A673 (cell line): ENCODE measurements around the gene SFSWAP. TPM values are rescaled to one million over a fixed set of nuclear protein-coding genes. Genes with fewer than 3 reads are reported as not detected.

Experiments used
- BruUV-seq: library from RNA; stranded (reverse); fragments of 400-500 nt; replicated peaks from 2 replicates; lab custom pipeline; 2021; lab: Mats Ljungman, UMichigan
- CTCF ChIA-PET: fragments of 300-600 bp; sonication (Branson Sonifier 250); formaldehyde crosslinking; loops from one replicate; lab custom pipeline; 2022; ENCODE audit warnings: antibody characterized with exemption; lab: Charles Lee
- POLR2A ChIA-PET: fragments of 300-600 bp; sonication (Branson Sonifier 250); formaldehyde crosslinking; loops from one replicate; lab custom pipeline; 2022; ENCODE audit warnings: antibody characterized with exemption; ENCODE audit not compliant: low non-redundant PET; lab: Charles Lee
- DNase-seq: peaks from one replicate; pipeline ENCODE4 v3.0.0-alpha.2; 2015; ENCODE audit warnings: low spot score
- H3K27ac ChIP-seq: fragments of 200-600 bp; sonication (generic); 2 replicates; pipeline ENCODE4 v1.5.1; 2016; ENCODE audit warnings: mixed run types, low read depth, mild to moderate bottlenecking, mixed read lengths, antibody characterized with exemption, low read length; ENCODE audit not compliant: poor library complexity, severe bottlenecking
- H3K27me3 ChIP-seq: fragments of 200-600 bp; sonication (generic); replicated peaks from 2 replicates; pipeline ENCODE4 v1.6.1; 2017; ENCODE audit warnings: mixed run types, low read depth, mild to moderate bottlenecking, mixed read lengths, antibody characterized with exemption, low read length; ENCODE audit not compliant: insufficient read depth, poor library complexity
- H3K36me3 ChIP-seq: fragments of 200-600 bp; sonication (generic); 2 replicates; pipeline ENCODE4 v1.6.1; 2016; ENCODE audit warnings: mixed run types, mild to moderate bottlenecking, mixed read lengths, antibody characterized with exemption, low read length; ENCODE audit not compliant: insufficient read depth, poor library complexity, severe bottlenecking
- H3K4me1 ChIP-seq: fragments of 200-600 bp; sonication (generic); 2 replicates; pipeline ENCODE4 v1.6.1; 2017; ENCODE audit warnings: mixed run types, mild to moderate bottlenecking, mixed read lengths, antibody characterized with exemption, low read length; ENCODE audit not compliant: insufficient read depth, poor library complexity, severe bottlenecking
- H3K4me3 ChIP-seq: fragments of 200-600 bp; sonication (generic); 2 replicates; pipeline ENCODE4 v1.5.1; 2016; ENCODE audit warnings: low read depth, mixed run types, mild to moderate bottlenecking, mixed read lengths, low read length; ENCODE audit not compliant: poor library complexity, severe bottlenecking
- H3K9me3 ChIP-seq: fragments of 200-600 bp; sonication (generic); 2 replicates; pipeline ENCODE4 v1.6.1; 2016; ENCODE audit warnings: mixed run types, low read depth, mild to moderate bottlenecking, mixed read lengths, antibody characterized with exemption, low read length; ENCODE audit not compliant: poor library complexity, severe bottlenecking
- CTCF ChIP-seq: fragments of 300-800, 200-600 bp; sonication (generic); conservative IDR thresholded peaks from 2 replicates; pipeline ENCODE4 v1.5.1; 2017; ENCODE audit warnings: low read depth, mild to moderate bottlenecking, antibody characterized with exemption, low read length, moderate library complexity, mixed read lengths
- EZH2 ChIP-seq: fragments of 200-600 bp; sonication (generic); IDR thresholded peaks from 2 replicates; pipeline ENCODE4 v1.6.1; 2017; ENCODE audit warnings: borderline replicate concordance, low read depth, mild to moderate bottlenecking, mixed read lengths, antibody characterized with exemption, low read length; ENCODE audit not compliant: poor library complexity, severe bottlenecking
- intact Hi-C: fragments of 100-400 bp; cut with micrococcal nuclease; formaldehyde crosslinking; loops from one replicate; pipeline ENCODE4 v1.10.0; 2022; ENCODE audit not compliant: unreplicated experiment
- total RNA-seq: library from RNA; stranded (reverse); gene quantifications from 2 replicates; pipeline ENCODE4 v1.2.3, GENCODE V29; 2021

SFSWAP gene
- total RNA-seq, 1 experiment from 2014 or later = 66.4 TPM

- CTCF ChIA-PET = interaction anchor here (0.7 kb wide), 1 partner anchor 195 kb away, joined by 3 read pairs; no protein-coding TSS in a partner anchor
- DNase-seq = no peak
Observed at GRCh38 chr12:131784909-131785762, 74.2 kb downstream of the SFSWAP start.

GRCh38 chr12:131785763-131786330, 75.0 kb downstream of the SFSWAP start:
- ChIA-PET POLR2A (no interaction called here), CTCF (no interaction called here)
- BruUV-seq = no TSS peak
- Histone ChIP-seq H3K4me3 (no peak overlapping the region), H3K4me1 (peaks cover 26% of the 10 kb centered on the region), H3K36me3 (peaks cover 23% of the 10 kb centered on the region), H3K27ac (peak overlapping the region; percentile 70), H3K27me3 (no peaks in the 10 kb centered on the region), H3K9me3 (no peaks in the 10 kb centered on the region)
- DNase-seq = peak; percentile 28
- intact Hi-C loops = no loop called here
- TF ChIP-seq EZH2 (no peak), CTCF (no peak)

More at GRCh38 chr12:131784909-131785762, 74.2 kb downstream of the SFSWAP start:
- H3K9me3 ChIP-seq = no peaks in the 10 kb centered on the region
- H3K27me3 ChIP-seq = no peaks in the 10 kb centered on the region
- BruUV-seq = no TSS peak
- POLR2A ChIA-PET = no interaction called here
- TF ChIP-seq EZH2 (no peak), CTCF (no peak)
- peaks cover 26% of the 10 kb centered on the region for H3K4me1 ChIP-seq
- peak overlapping the region; percentile 70 for H3K27ac ChIP-seq
- peaks cover 20% of the 10 kb centered on the region for H3K36me3 ChIP-seq
- no peak overlapping the region for H3K4me3 ChIP-seq
- intact Hi-C loops = no loop called here

GRCh38 chr12:131786331-131786730, 75.4 kb downstream of the SFSWAP start:
- CTCF ChIA-PET = no interaction called here
- Histone ChIP-seq H3K4me1 (peaks cover 26% of the 10 kb centered on the region), H3K4me3 (no peak overlapping the region), H3K9me3 (no peaks in the 10 kb centered on the region), H3K36me3 (peaks cover 23% of the 10 kb centered on the region), H3K27me3 (no peaks in the 10 kb centered on the region), H3K27ac (no peak overlapping the region)
- BruUV-seq = no TSS peak
- TF ChIP-seq EZH2 = no peak
- TF ChIP-seq CTCF = no peak
- intact Hi-C loops = no loop called here
- no peak for DNase-seq
- POLR2A ChIA-PET = no interaction called here
